Vagina (tissue), 2 donors: ENCODE measurements around the gene HYOU1. TPM values are rescaled to one million over a fixed set of nuclear protein-coding genes. Genes with fewer than 3 reads are reported as not detected.
"Not testable (repeated sequence)": the region's sequence is repeated elsewhere in the genome, so short reads cannot be mapped to it uniquely, and the experiment has no call there.

Experiments used
- DNase-seq, 2 donors: peaks; one replicate each; pipeline ENCODE4 v3.0.0-alpha.2; 2017; ENCODE audit errors: extremely low spot score in 2 of 2
- H3K27ac ChIP-seq: fragments of 200-600 bp; sonication (generic); one replicate; pipeline ENCODE4 v1.5.1; 2019
- H3K27me3 ChIP-seq: fragments of 200-600 bp; sonication (generic); one replicate; pipeline ENCODE4 v1.5.1; 2019
- H3K36me3 ChIP-seq, 2 donors: fragments of 200-600 bp; sonication (generic); one replicate each; pipeline ENCODE4 v1.5.1; 2017 to 2019
- H3K4me1 ChIP-seq: fragments of 200-600 bp; sonication (generic); one replicate; pipeline ENCODE4 v1.5.1; 2019
- H3K4me3 ChIP-seq, 2 donors: fragments of 200-600 bp; sonication (generic); 1 replicate in 1 of 2; 2 replicates in 1 of 2; pipeline ENCODE4 v1.5.1; 2016 to 2019
- H3K9me3 ChIP-seq: fragments of 200-600 bp; sonication (generic); one replicate; pipeline ENCODE4 v1.5.1; 2019
- CTCF ChIP-seq, 3 experiments: fragments of 450-650 bp in 2 of 3; fragments of 200-600 bp in 1 of 3; sonication (generic) in 1 of 3; IDR thresholded peaks; one replicate each; pipeline ENCODE4 v1.5.1; 2017 to 2019; ENCODE audit warnings: antibody characterized with exemption in 3 of 3, mild to moderate bottlenecking in 2 of 3, moderate library complexity in 2 of 3
- POLR2A ChIP-seq, 2 donors: fragments of 450-650 bp; IDR thresholded peaks; one replicate each; pipeline ENCODE4 v1.6.1; 2017; ENCODE audit warnings: antibody characterized with exemption in 2 of 2, mild to moderate bottlenecking in 2 of 2, moderate library complexity in 2 of 2
- POLR2AphosphoS5 ChIP-seq, 2 donors: sonication (generic); formaldehyde crosslinking; IDR thresholded peaks; one replicate each; pipeline ENCODE4 v1.9.0; 2017; ENCODE audit warnings: antibody characterized with exemption in 2 of 2, mild to moderate bottlenecking in 2 of 2, low read depth in 1 of 2; ENCODE audit not compliant: insufficient read depth in 1 of 2
- intact Hi-C: fragments of 100-400 bp; cut with DNase I; formaldehyde crosslinking; loops from one replicate; pipeline ENCODE4 v1.15.1; 2023
- total RNA-seq: library from RNA; depleted of rRNA; stranded (reverse); fragments of >200 nt; gene quantifications from one replicate; pipeline ENCODE4 v1.2.3, GENCODE V29; 2016

The HYOU1 gene
- total RNA-seq, 1 donor from 2014 or later: 49.6 TPM

DNA sequence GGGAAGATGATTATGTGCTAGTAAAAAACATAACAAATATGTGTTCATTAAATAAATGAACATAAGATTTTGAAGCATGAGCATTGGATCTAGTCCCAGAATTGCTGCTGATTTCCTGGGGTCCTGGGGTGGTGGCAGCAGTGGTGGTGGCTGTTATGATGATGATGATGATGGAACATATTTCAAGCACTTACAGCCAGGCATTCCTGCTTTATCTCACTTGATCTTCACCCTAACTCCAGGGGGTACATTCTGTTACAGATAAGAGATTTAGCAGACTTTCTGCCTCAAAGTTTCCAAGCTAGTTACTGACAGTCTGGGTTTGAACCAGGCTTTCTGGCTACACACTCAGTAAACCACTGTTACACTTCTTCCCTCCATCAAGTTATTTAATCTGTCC is 33.3 kb downstream of the HYOU1 start:
- H3K36me3 ChIP-seq: peaks cover 0 to 50% of the 10 kb centered on the region in 2 donors
- no peak overlapping the region for H3K4me3 ChIP-seq
- peaks cover 35% of the 10 kb centered on the region for H3K4me1 ChIP-seq
- intact Hi-C loops: no loop called here
- TF ChIP-seq CTCF (IDR thresholded peaks at IDR 0.05) (no peak), POLR2AphosphoS5 (IDR thresholded peaks at IDR 0.05; ENCODE audit: insufficient read depth in 1 of 2, low read depth in 1 of 2) (no peak), POLR2A (IDR thresholded peaks at IDR 0.05) (no peak)
- no peaks in the 10 kb centered on the region for H3K9me3 ChIP-seq
- no peaks in the 10 kb centered on the region for H3K27me3 ChIP-seq
- DNase-seq: no peak
- H3K27ac ChIP-seq: no peak overlapping the region

DNA sequence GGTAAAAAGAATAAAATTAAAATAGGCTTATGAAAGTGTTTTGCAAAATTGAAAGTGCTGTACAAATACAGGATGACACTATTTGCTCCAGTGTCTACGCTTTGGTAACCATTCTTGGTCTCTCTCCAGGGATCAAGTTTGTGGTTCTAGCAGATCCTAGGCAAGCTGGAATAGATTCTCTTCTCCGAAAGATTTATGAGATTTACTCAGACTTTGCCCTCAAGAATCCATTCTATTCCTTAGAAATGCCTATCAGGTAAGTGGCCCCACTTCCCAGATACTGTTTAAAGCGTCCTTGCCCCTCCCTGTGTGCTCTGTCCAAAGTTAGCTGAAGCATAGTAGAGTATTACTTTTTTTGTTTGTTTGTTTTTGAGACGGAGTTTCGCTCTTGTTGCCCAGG is 35.4 kb downstream of the HYOU1 start:
- Histone ChIP-seq H3K9me3 (no peaks in the 10 kb centered on the region), H3K36me3 (peaks cover 0 to 44% of the 10 kb centered on the region in 2 donors), H3K4me1 (peaks cover 37% of the 10 kb centered on the region), H3K27ac (no peak overlapping the region), H3K4me3 (no peak overlapping the region), H3K27me3 (no peaks in the 10 kb centered on the region)
- TF ChIP-seq CTCF (IDR thresholded peaks at IDR 0.05) (no peak), POLR2A (IDR thresholded peaks at IDR 0.05) (no peak), POLR2AphosphoS5 (IDR thresholded peaks at IDR 0.05; ENCODE audit: insufficient read depth in 1 of 2, low read depth in 1 of 2) (no peak)
- intact Hi-C loops: no loop called here
- no peak for DNase-seq

DNA sequence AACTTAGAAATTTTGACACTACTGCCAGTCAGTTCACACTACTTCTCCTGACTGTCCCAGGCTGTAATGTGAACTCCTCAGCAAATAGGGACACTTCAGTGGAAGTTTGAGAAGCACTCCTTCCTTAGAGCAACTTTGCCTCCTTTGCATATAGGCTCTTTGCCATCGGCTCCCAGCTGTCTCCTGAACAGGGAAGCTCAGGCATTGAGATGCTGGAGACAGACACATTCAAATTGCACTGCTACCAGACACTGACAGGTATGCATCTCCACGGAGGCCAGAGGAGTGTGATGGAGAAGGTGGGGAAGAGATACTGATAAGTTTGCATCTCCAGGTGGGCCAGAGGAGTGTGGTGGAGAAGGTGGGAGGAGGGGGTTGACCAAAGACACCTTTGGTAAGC is 37.0 kb downstream of the HYOU1 start:
- Histone ChIP-seq H3K4me3 (peak overlapping the region; percentile 82 to 94), H3K36me3 (peaks cover 0 to 53% of the 10 kb centered on the region in 2 donors)

DNA sequence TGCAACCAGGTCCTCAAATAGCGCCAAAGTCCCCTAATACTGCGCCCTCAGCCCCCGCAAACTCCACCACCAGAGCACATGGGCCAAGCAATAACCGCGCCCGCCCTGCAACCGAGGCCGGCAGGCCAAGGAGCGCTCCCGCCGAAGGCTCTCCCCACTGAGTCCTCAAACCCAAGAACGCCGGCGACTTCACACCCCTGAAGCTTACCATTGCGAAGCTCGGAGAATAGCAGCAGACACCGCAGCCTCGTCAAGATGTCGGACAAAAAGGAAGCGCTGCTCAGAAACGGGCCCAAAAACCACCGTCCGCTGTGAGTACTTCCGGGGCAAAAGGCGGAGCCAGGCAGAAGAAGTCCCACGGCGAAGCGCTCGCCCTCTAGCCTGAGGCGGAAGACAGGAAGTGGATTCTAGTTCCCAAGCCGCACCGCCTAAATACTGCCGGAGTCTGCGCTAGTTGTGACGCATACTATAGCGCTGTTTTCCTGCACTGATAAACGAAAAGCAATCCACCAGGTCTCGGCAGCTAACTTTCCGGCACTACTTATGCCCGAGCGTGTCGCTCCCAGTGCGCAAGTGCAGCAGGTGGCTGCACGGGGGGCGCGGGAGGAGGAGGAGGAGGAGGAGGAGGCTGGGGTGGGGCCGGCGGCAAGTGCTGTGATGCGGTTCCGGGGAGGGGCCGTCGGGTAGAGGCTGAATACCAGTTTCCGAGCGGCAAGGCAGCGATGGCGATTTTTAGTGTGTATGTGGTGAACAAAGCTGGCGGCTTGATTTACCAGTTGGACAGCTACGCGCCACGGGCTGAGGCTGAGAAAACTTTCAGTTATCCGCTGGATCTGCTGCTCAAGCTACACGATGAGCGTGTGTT is 38.7 kb downstream of the HYOU1 start, which contains the start of the genes RPS25 and TRAPPC4:
Gene RPS25, minus strand, starts transcription at position 270 of the 865 bp plus-strand sequence. Its CDS starts 59 bp downstream, at position 211.
Gene TRAPPC4, plus strand, starts transcription at position 693 of the 865 bp plus-strand sequence. Its CDS starts 30 bp downstream, at position 723.
- Histone ChIP-seq H3K4me3 (peak within 1 kb of the TSS; percentile 82 to 94), H3K27me3 (no peaks in the 10 kb centered on the region), H3K27ac (peak within 1 kb of the TSS; percentile 89), H3K4me1 (peaks cover 53% of the 10 kb centered on the region), H3K9me3 (no peaks in the 10 kb centered on the region), H3K36me3 (peaks cover 0 to 49% of the 10 kb centered on the region in 2 donors)
- TF ChIP-seq POLR2A (IDR thresholded peaks at IDR 0.05) (peak in 1 of 2 donors; percentile 68), CTCF (IDR thresholded peaks at IDR 0.05) (no peak), POLR2AphosphoS5 (IDR thresholded peaks at IDR 0.05; ENCODE audit: insufficient read depth in 1 of 2, low read depth in 1 of 2) (peak; percentile 90 to 91)
- intact Hi-C loops: loop anchor here (1.0 kb wide), 1 partner anchor 64 kb away; no protein-coding TSS in a partner anchor
- DNase-seq: peak in 1 of 2 donors; percentile 97

More for the DNA sequence above, 37.0 kb downstream of the HYOU1 start:
- no peak overlapping the region for H3K27ac ChIP-seq
- TF ChIP-seq CTCF (IDR thresholded peaks at IDR 0.05) (no peak), POLR2A (IDR thresholded peaks at IDR 0.05) (no peak), POLR2AphosphoS5 (IDR thresholded peaks at IDR 0.05; ENCODE audit: insufficient read depth in 1 of 2, low read depth in 1 of 2) (no peak)
- peaks cover 53% of the 10 kb centered on the region for H3K4me1 ChIP-seq
- intact Hi-C loops: no loop called here
- no peak for DNase-seq
- no peaks in the 10 kb centered on the region for H3K9me3 ChIP-seq
- no peaks in the 10 kb centered on the region for H3K27me3 ChIP-seq

DNA sequence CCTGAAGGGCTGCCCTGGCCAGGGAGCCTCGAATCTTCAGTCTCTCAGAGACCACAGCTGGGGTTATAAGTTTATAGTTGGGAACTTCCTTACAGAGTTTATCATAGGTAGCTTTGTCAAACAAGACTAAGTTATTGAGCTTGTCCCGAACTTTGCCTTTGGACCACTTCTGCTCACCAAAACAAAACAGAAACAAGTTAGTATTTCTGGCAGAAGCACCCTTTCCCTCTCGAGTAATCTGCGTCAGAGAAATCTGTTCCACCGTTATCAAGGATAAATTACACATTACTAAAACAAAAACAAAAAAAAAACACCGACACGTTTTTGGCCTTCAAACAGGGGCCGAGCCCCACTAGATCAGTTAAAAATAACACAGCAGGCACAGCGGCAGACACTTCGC is 39.6 kb downstream of the HYOU1 start:
- peaks cover 0 to 46% of the 10 kb centered on the region in 2 donors for H3K36me3 ChIP-seq
- DNase-seq, H3K27me3 ChIP-seq, H3K9me3 ChIP-seq, intact Hi-C loops: not testable (repeated sequence)
- peak overlapping the region; percentile 82 to 94 for H3K4me3 ChIP-seq
- peak overlapping the region; percentile 89 for H3K27ac ChIP-seq
- H3K4me1 ChIP-seq: peaks cover 53% of the 10 kb centered on the region
